ENCODE results near the gene ITIH4. TPM values are rescaled to one million over a fixed set of nuclear protein-coding genes. Genes with fewer than 3 reads are reported as not detected.

ITIH4 gene
- total RNA-seq, 1 donor from 2014 or later, result 5.9 TPM

DNA sequence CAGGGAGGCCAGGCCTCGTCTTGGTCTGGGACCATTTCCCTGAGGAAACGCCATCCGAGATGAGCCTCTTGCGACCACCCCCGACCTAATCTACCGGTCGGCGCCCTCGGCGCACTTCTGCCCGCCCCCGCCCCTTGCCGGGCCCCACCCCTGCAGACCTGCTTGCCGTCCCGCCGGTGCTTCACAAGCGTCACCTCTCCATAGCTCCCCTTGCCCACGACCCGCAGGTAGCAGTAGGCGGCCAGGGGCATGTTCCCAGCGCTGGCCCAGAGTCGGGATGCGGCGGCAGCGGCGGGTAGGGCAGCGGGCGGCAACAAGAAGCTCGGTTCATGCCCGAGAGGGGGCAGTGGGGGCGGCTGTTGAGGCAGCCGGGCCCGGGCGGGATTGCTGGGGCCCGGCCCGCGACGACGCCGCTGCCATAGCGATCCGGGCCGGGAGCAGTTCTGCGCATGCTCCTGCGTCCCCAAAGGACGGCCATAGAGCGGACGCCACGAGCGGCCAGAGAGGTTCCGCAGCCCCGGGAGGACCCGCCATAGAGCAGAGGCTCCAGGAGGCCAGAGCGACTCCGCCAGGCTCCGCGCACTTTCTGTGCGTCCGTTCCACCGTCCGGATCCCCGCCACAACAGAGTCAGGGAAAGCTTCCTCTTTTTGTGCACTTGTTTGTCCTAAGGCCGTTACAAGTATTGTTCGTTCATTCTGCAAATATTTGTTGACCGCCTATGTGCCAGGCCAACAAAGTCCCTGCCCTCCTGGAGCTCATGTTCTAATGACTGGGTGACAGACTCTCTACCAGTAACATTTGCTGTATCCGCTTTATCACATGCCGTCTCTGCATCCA lies 59.8 kb downstream of the ITIH4 start, which contains the start of gene NEK4:
Gene NEK4 (minus strand): TSS at position 445 of the 838 bp plus-strand sequence. CDS start 194 bp downstream, at position 251.
- peak in 1 of 2 donors; percentile 92 for DNase-seq (ENCODE audit: extremely low spot score in 2 of 2)
- TF ChIP-seq POLR2AphosphoS5 (IDR thresholded peaks at IDR 0.05; ENCODE audit: insufficient read depth in 1 of 2, low read depth in 1 of 2) (peak; percentile 68 to 80), POLR2A (IDR thresholded peaks at IDR 0.05) (peak in 1 of 2 donors; percentile 21)
- TF ChIP-seq, protein P1, sequence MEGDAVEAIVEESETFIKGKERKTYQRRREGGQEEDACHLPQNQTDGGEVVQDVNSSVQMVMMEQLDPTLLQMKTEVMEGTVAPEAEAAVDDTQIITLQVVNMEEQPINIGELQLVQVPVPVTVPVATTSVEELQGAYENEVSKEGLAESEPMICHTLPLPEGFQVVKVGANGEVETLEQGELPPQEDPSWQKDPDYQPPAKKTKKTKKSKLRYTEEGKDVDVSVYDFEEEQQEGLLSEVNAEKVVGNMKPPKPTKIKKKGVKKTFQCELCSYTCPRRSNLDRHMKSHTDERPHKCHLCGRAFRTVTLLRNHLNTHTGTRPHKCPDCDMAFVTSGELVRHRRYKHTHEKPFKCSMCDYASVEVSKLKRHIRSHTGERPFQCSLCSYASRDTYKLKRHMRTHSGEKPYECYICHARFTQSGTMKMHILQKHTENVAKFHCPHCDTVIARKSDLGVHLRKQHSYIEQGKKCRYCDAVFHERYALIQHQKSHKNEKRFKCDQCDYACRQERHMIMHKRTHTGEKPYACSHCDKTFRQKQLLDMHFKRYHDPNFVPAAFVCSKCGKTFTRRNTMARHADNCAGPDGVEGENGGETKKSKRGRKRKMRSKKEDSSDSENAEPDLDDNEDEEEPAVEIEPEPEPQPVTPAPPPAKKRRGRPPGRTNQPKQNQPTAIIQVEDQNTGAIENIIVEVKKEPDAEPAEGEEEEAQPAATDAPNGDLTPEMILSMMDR (IDR thresholded peaks at IDR 0.05), result no peak
- H3K4me1 ChIP-seq, result peaks cover 12% of the 10 kb centered on the region
- H3K27me3 ChIP-seq, result no peaks in the 10 kb centered on the region
- peak within 1 kb of the TSS; percentile 75 for H3K27ac ChIP-seq
- H3K4me3 ChIP-seq, result peak within 1 kb of the TSS; percentile 70 to 98
- intact Hi-C loops (cut with DNase I), result no loop called here
- peaks cover 0 to 6% of the 10 kb centered on the region in 2 donors for H3K36me3 ChIP-seq
- H3K9me3 ChIP-seq, result no peaks in the 10 kb centered on the region

DNA sequence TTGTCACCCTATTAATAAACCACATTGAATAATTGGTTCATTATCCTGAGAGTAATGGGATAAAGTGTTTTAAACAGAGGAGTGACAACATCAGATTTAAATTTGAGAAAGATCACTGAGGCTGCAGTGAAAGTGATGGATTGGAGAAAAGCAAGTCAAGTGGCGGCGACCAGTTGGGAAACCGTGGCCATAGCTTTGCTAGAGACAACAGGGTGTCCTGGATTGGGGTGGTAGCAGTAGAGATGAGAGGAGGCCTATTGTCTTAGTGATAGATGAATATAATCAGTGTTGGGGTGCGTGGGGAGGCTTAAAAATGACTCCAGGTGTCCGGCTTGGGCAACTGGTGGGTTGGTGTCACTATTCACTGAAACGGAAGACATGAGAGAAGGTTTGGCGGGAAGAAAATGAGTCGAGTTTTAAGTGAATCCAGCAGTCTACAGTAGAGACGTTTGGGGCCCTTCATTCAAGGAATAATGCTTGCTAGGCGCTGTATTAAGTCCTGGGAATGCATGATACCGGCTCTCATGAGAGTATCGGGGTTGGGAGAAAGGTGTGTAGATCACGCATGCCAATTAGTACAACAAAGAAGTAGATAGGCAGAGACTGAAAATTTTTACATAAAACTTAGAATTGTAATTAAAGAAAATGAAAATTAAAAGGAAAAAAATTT lies 60.6 kb downstream of the ITIH4 start:
- DNase-seq (ENCODE audit: extremely low spot score in 2 of 2), result no peak
- H3K27ac ChIP-seq, result peak overlapping the region; percentile 75
- intact Hi-C loops (cut with DNase I), result no loop called here
- H3K9me3 ChIP-seq, result no peaks in the 10 kb centered on the region
- H3K4me1 ChIP-seq, result peaks cover 12% of the 10 kb centered on the region
- no peaks in the 10 kb centered on the region for H3K27me3 ChIP-seq
- peaks cover 0 to 14% of the 10 kb centered on the region in 2 donors for H3K36me3 ChIP-seq
- no peak for TF ChIP-seq POLR2AphosphoS5 (IDR thresholded peaks at IDR 0.05; ENCODE audit: insufficient read depth in 1 of 2, low read depth in 1 of 2)
- TF ChIP-seq, protein P1 (IDR thresholded peaks at IDR 0.05), result no peak
- no peak for TF ChIP-seq POLR2A (IDR thresholded peaks at IDR 0.05)
- peak overlapping the region; percentile 70 to 98 for H3K4me3 ChIP-seq

DNA sequence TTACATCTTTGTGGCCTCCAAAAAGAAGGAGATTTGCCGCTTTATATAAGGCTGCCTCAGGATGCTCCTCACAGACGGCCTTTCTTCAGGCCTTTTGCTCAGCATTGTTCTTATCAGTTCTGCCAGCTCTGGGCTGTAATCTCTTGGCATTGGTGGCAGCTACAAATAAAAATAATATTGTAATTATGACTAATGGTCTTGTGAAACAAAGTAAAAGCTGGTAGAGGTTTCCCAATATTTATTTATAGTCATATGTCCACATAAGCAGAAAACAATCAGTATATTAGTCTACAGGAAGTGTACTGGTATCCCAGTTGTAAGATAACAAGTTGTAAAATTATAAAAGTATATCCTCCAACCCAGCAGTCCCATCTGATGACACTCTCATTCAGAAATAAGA lies 67.0 kb downstream of the ITIH4 start:
- Histone ChIP-seq H3K4me1 (no peaks in the 10 kb centered on the region), H3K9me3 (no peaks in the 10 kb centered on the region), H3K4me3 (no peak overlapping the region), H3K27ac (no peak overlapping the region), H3K36me3 (peaks cover 0 to 73% of the 10 kb centered on the region in 2 donors), H3K27me3 (no peaks in the 10 kb centered on the region)
- no peak for DNase-seq (ENCODE audit: extremely low spot score in 2 of 2)
- TF ChIP-seq POLR2AphosphoS5 (IDR thresholded peaks at IDR 0.05; ENCODE audit: insufficient read depth in 1 of 2, low read depth in 1 of 2), result no peak
- TF ChIP-seq, protein P1 (IDR thresholded peaks at IDR 0.05), result no peak
- TF ChIP-seq POLR2A (IDR thresholded peaks at IDR 0.05), result no peak
- intact Hi-C loops (cut with DNase I), result no loop called here

Small RNAs within 50 kb of the gene (microRNA-seq; reads per million reads assigned to microRNA genes)
- not detected for gene MIR8064 (ENCODE audit: borderline number of aligned reads, borderline replicate concordance)

Small RNAs within 50 kb of the gene (small RNA-seq; reads per million reads assigned to genes)
- gene MIR8064, result not detected
- not detected for gene MUSTN1

Other genes with a start within 250 kb of the ITIH4 start
- gene PBRM1, start 144.8 kb downstream of the ITIH4 start, total RNA-seq, result 64.6 TPM
- 73.4 TPM for gene GNL3, start 144.6 kb downstream of the ITIH4 start, total RNA-seq
- 29.7 TPM for gene GLT8D1, start 124.9 kb downstream of the ITIH4 start, total RNA-seq
- 68.5 TPM for gene SPCS1, start 124.6 kb downstream of the ITIH4 start, total RNA-seq
- 53.0 TPM for gene NEK4, start 59.7 kb downstream of the ITIH4 start, total RNA-seq
- gene ITIH1, start 53.1 kb downstream of the ITIH4 start, total RNA-seq, result 0.98 TPM
- gene ITIH3, start 35.9 kb downstream of the ITIH4 start, total RNA-seq, result 7.6 TPM
- 30.2 TPM for gene MUSTN1, start 4.3 kb upstream of the ITIH4 start, total RNA-seq
- 12.5 TPM for gene STIMATE, start 66.9 kb upstream of the ITIH4 start, total RNA-seq
- 9.1 TPM for gene SFMBT1, start 215.4 kb upstream of the ITIH4 start, total RNA-seq